GM06990 (cell line): ENCODE data around the gene FOXE1.

ENCODE experiments used
- DNase-seq: peaks from one replicate; pipeline ENCODE4 v3.0.0-alpha.2; 2011; ENCODE audit not compliant: insufficient read length; ENCODE audit errors: extremely low read depth
- H3K27me3 ChIP-seq: replicated peaks from 2 replicates; pipeline ENCODE4 v1.6.0; 2011; ENCODE audit warnings: low read length; ENCODE audit not compliant: control insufficient read depth, insufficient read depth
- H3K36me3 ChIP-seq: 2 replicates; pipeline ENCODE4 v1.5.1; 2011; ENCODE audit warnings: low read length; ENCODE audit not compliant: control insufficient read depth, insufficient read depth
- H3K4me3 ChIP-seq: replicated peaks from 2 replicates; pipeline ENCODE4 v1.5.1; 2011; ENCODE audit warnings: low read depth, mild to moderate bottlenecking, control low read depth, low read length
- TF ChIP-seq, protein P1 (sequence below): IDR thresholded peaks from 2 replicates; pipeline ENCODE4 v1.5.1; 2011; ENCODE audit warnings: low read length, control low read depth, mild to moderate bottlenecking, inconsistent platforms; ENCODE audit not compliant: insufficient read depth, poor library complexity, severe bottlenecking

The FOXE1 gene

DNA sequence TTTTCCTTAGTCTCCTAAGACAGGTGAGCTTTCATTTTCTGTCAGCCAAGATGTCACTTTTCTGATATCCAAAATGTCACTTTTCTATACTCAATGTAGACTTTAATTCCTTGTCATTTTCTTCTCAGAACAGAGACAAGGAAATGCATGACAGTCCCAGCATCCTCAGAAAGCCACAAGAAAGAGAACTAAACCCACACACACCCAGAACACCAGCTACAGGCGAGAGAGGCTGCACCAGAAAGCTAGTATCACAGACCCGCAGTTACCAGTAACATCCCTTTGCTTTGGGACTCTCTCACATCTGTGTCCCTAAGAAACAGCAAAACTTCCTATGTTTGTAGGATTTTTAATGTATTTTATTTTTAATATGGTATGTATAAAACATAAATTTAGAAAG lies 52.2 kb downstream of the FOXE1 start:
- Histone ChIP-seq H3K4me3 (no peak overlapping the region), H3K27me3 (no peaks in the 10 kb centered on the region), H3K36me3 (peaks cover 9% of the 10 kb centered on the region)
- DNase-seq = no peak
- TF ChIP-seq, protein P1, sequence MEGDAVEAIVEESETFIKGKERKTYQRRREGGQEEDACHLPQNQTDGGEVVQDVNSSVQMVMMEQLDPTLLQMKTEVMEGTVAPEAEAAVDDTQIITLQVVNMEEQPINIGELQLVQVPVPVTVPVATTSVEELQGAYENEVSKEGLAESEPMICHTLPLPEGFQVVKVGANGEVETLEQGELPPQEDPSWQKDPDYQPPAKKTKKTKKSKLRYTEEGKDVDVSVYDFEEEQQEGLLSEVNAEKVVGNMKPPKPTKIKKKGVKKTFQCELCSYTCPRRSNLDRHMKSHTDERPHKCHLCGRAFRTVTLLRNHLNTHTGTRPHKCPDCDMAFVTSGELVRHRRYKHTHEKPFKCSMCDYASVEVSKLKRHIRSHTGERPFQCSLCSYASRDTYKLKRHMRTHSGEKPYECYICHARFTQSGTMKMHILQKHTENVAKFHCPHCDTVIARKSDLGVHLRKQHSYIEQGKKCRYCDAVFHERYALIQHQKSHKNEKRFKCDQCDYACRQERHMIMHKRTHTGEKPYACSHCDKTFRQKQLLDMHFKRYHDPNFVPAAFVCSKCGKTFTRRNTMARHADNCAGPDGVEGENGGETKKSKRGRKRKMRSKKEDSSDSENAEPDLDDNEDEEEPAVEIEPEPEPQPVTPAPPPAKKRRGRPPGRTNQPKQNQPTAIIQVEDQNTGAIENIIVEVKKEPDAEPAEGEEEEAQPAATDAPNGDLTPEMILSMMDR = no peak
